ENCODE results near the gene CIC.
"Not testable (repeated sequence)": the region's sequence is repeated elsewhere in the genome, so short reads cannot be mapped to it uniquely, and the experiment has no call there.

The CIC gene

GRCh38 chr19:42315024-42315423, 46.0 kb downstream of the CIC start:
- DNase-seq: no peak

GRCh38 chr19:42316223-42317211, 47.5 kb downstream of the CIC start:
- DNase-seq: no peak

GRCh38 chr19:42317535-42317934, 48.5 kb downstream of the CIC start:
- no peak for DNase-seq

GRCh38 chr19:42322305-42322704, 53.3 kb downstream of the CIC start:
- no peak for DNase-seq

- no peak for DNase-seq
Measured at GRCh38 chr19:42323473-42323851, 54.4 kb downstream of the CIC start.

- DNase-seq: no peak
Measured at GRCh38 chr19:42323852-42324654, 55.0 kb downstream of the CIC start.

GRCh38 chr19:42324655-42325307, 55.7 kb downstream of the CIC start:
- no peak for DNase-seq

- no peak for DNase-seq
Measured at GRCh38 chr19:42325308-42325895, 56.4 kb downstream of the CIC start, which contains the start of gene MEGF8. Gene MEGF8 (plus strand): TSS chr19:42325635. CDS start chr19:42326244, 609 bp downstream.

GRCh38 chr19:42325896-42326771, 57.1 kb downstream of the CIC start:
- DNase-seq: no peak

- no peak for DNase-seq
Measured at GRCh38 chr19:42326969-42327368, 57.9 kb downstream of the CIC start.

- DNase-seq: no peak
Measured at GRCh38 chr19:42327381-42327780, 58.3 kb downstream of the CIC start.

GRCh38 chr19:42328106-42328505, 59.1 kb downstream of the CIC start:
- DNase-seq: no peak

- no peak for DNase-seq
Measured at GRCh38 chr19:42328854-42329253, 59.8 kb downstream of the CIC start.

- DNase-seq: no peak
Measured at GRCh38 chr19:42330241-42330711, 61.2 kb downstream of the CIC start.

GRCh38 chr19:42331333-42331732, 62.3 kb downstream of the CIC start:
- DNase-seq: not testable (repeated sequence)

- no peak for DNase-seq
Measured at GRCh38 chr19:42332059-42332458, 63.0 kb downstream of the CIC start.

- DNase-seq: no peak
Measured at GRCh38 chr19:42333018-42333417, 64.0 kb downstream of the CIC start.

GRCh38 chr19:42333975-42334696, 65.1 kb downstream of the CIC start:
- DNase-seq: no peak

- no peak for DNase-seq
Measured at GRCh38 chr19:42334697-42335373, 65.8 kb downstream of the CIC start.

GRCh38 chr19:42335374-42335936, 66.4 kb downstream of the CIC start:
- no peak for DNase-seq
